ENCODE measurements around the gene PLAAT4. TPM values are rescaled to one million over a fixed set of nuclear protein-coding genes. Genes with fewer than 3 reads are reported as not detected.

The PLAAT4 gene
- total and polyA plus RNA-seq, 2 donors from 2014 or later = 111 to 579 TPM

DNA sequence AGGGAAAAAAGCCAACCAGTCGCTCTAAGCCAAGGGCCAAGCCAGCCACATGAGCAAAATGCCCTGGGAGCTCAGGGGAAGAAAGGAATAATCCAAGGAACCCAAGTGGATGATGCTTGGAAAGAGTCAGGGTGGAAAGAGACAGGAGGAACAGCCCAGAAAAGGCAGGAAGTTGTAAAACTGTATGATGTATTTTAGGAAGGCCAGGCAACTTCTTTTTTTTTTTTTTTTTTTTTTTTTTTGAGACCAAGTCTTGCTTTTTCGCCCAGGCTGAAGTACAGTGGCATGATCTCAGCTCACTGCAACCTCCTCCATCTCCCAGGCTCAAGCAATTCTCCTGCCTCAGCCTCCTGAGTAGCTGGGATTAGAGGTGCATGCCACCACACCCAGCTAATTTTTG is 29.1 kb upstream of the PLAAT4 start:
- H3K4me3 ChIP-seq (ENCODE audit: low read length in 3 of 3) = no peak overlapping the region
- intact Hi-C loops (cut with DNase I) = no loop called here
- H3K9me3 ChIP-seq (ENCODE audit: control insufficient read depth in 2 of 3, insufficient read depth in 1 of 3, low read length in 3 of 3) = no peaks in the 10 kb centered on the region
- H3K4me1 ChIP-seq (ENCODE audit: control insufficient read depth in 2 of 3, insufficient read depth in 2 of 3, low read depth in 1 of 3, low read length in 3 of 3) = peaks cover 0 to 5% (median 4%) of the 10 kb centered on the region in 3 donors
- H3K27ac ChIP-seq (ENCODE audit: low read depth in 2 of 2, low read length in 2 of 2) = no peak overlapping the region
- no peak for FAIRE-seq
- no peak overlapping the region for H3K9ac ChIP-seq (ENCODE audit: low read length in 3 of 3)
- no peaks in the 10 kb centered on the region for H3K27me3 ChIP-seq (ENCODE audit: control insufficient read depth, insufficient read depth, low read length)
- TF ChIP-seq, protein P1, sequence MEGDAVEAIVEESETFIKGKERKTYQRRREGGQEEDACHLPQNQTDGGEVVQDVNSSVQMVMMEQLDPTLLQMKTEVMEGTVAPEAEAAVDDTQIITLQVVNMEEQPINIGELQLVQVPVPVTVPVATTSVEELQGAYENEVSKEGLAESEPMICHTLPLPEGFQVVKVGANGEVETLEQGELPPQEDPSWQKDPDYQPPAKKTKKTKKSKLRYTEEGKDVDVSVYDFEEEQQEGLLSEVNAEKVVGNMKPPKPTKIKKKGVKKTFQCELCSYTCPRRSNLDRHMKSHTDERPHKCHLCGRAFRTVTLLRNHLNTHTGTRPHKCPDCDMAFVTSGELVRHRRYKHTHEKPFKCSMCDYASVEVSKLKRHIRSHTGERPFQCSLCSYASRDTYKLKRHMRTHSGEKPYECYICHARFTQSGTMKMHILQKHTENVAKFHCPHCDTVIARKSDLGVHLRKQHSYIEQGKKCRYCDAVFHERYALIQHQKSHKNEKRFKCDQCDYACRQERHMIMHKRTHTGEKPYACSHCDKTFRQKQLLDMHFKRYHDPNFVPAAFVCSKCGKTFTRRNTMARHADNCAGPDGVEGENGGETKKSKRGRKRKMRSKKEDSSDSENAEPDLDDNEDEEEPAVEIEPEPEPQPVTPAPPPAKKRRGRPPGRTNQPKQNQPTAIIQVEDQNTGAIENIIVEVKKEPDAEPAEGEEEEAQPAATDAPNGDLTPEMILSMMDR (IDR thresholded peaks at IDR 0.05; ENCODE audit: borderline replicate concordance, extremely low read depth, insufficient read depth) = no peak
- DNase-seq = no peak
- H3K36me3 ChIP-seq (ENCODE audit: control insufficient read depth in 2 of 3, insufficient read depth in 3 of 3, low read length in 3 of 3) = no peaks in the 10 kb centered on the region

DNA sequence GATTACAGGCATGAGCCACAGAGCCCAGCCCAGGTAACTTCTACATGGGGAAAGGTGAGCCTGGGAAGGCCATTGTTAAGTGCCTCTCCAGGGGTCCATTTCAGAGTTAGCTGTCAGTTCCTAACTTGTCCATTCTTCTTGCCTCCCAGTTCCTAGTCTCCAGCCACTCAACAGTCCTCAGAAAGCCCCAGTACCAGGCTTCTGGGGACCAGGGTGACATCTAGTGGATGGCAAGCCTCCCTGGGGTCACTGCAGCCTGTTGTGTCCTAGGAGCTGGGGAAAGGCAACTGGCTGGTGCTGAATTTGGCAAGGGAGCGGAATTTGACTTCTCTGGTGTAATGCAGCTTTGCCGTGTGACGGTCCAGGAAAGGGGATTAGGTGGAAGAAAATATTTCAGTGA is 28.6 kb upstream of the PLAAT4 start:
- DNase-seq = peak in 4 of 5 donors; percentile 27 to 57 (median 30)
- H3K9me3 ChIP-seq (ENCODE audit: control insufficient read depth in 2 of 3, insufficient read depth in 1 of 3, low read length in 3 of 3) = no peaks in the 10 kb centered on the region
- H3K4me1 ChIP-seq (ENCODE audit: control insufficient read depth in 2 of 3, insufficient read depth in 2 of 3, low read depth in 1 of 3, low read length in 3 of 3) = peaks cover 0 to 5% (median 4%) of the 10 kb centered on the region in 3 donors
- H3K36me3 ChIP-seq (ENCODE audit: control insufficient read depth in 2 of 3, insufficient read depth in 3 of 3, low read length in 3 of 3) = no peaks in the 10 kb centered on the region
- H3K9ac ChIP-seq (ENCODE audit: low read length in 3 of 3) = no peak overlapping the region
- intact Hi-C loops (cut with DNase I) = no loop called here
- no peak for FAIRE-seq
- H3K4me3 ChIP-seq (ENCODE audit: low read length in 3 of 3) = no peak overlapping the region
- H3K27ac ChIP-seq (ENCODE audit: low read depth in 2 of 2, low read length in 2 of 2) = no peak overlapping the region
- TF ChIP-seq, protein P1 (IDR thresholded peaks at IDR 0.05; ENCODE audit: borderline replicate concordance, extremely low read depth, insufficient read depth) = no peak
- no peaks in the 10 kb centered on the region for H3K27me3 ChIP-seq (ENCODE audit: control insufficient read depth, insufficient read depth, low read length)

DNA sequence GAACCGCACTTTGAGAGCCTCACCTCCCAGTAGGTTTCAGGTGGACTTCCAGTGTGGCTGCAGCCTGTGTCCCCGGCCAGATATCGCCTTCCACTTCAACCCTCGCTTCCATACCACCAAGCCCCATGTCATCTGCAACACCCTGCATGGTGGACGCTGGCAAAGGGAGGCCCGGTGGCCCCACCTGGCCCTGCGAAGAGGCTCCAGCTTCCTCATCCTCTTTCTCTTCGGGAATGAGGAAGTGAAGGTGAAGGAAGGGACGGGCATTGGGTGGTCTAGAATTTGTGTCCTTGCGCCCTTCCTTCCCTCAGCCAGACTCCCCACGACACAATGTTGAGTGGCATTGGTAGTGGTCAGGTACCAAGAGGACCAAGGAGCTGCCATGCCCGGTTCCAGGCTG is 27.9 kb upstream of the PLAAT4 start:
- no peak for DNase-seq
- Histone ChIP-seq H3K27me3 (ENCODE audit: control insufficient read depth, insufficient read depth, low read length) (no peaks in the 10 kb centered on the region), H3K36me3 (ENCODE audit: control insufficient read depth in 2 of 3, insufficient read depth in 3 of 3, low read length in 3 of 3) (no peaks in the 10 kb centered on the region), H3K4me3 (ENCODE audit: low read length in 3 of 3) (no peak overlapping the region), H3K4me1 (ENCODE audit: control insufficient read depth in 2 of 3, insufficient read depth in 2 of 3, low read depth in 1 of 3, low read length in 3 of 3) (peaks cover 0 to 5% (median 4%) of the 10 kb centered on the region in 3 donors), H3K27ac (ENCODE audit: low read depth in 2 of 2, low read length in 2 of 2) (no peak overlapping the region), H3K9ac (ENCODE audit: low read length in 3 of 3) (no peak overlapping the region), H3K9me3 (ENCODE audit: control insufficient read depth in 2 of 3, insufficient read depth in 1 of 3, low read length in 3 of 3) (no peaks in the 10 kb centered on the region)
- intact Hi-C loops (cut with DNase I) = no loop called here
- FAIRE-seq = no peak
- TF ChIP-seq, protein P1 (IDR thresholded peaks at IDR 0.05; ENCODE audit: borderline replicate concordance, extremely low read depth, insufficient read depth) = no peak

Data from kidney (tissue), 14 donors.